K562 (cell line): ENCODE results near the gene ARAP1. TPM values are rescaled to one million over a fixed set of nuclear protein-coding genes. Genes with fewer than 3 reads are reported as not detected.

Experiments used
- BCOR ChIP-seq: fragments of 450-650 bp; IDR thresholded peaks from 2 replicates; pipeline ENCODE4 v1.6.1; 2016
- EHMT2 ChIP-seq: fragments of 450-650 bp; IDR thresholded peaks from 2 replicates; pipeline ENCODE4 v1.6.1; 2018; ENCODE audit warnings: antibody characterized with exemption
- HLTF ChIP-seq: fragments of 450-650 bp; IDR thresholded peaks from 2 replicates; pipeline ENCODE4 v1.6.1; 2016
- MCM3 ChIP-seq: fragments of 450-650 bp; IDR thresholded peaks from 2 replicates; pipeline ENCODE4 v1.6.1; 2016
- RAD21 ChIP-seq, 2 experiments: fragments of 250-450 bp in 1 of 2; fragments of 450-650 bp in 1 of 2; sonication (Bioruptor Pico) in 1 of 2; formaldehyde crosslinking in 1 of 2; IDR thresholded peaks in 1 of 2; conservative IDR thresholded peaks in 1 of 2; 2 replicates each; pipeline versions ENCODE4 v1.4.0 to v1.8.0; 2020 to 2022; ENCODE audit warnings: mild to moderate bottlenecking in 2 of 2, moderate library complexity in 1 of 2
- RBM22 ChIP-seq: fragments of 200-400 bp; formaldehyde crosslinking; IDR thresholded peaks from 2 replicates; pipeline ENCODE4 v1.6.1; 2018; ENCODE audit warnings: low read length, low read depth; ENCODE audit not compliant: poor library complexity, severe bottlenecking
- SMARCE1 ChIP-seq: fragments of 450-650 bp; IDR thresholded peaks from 2 replicates; pipeline ENCODE4 v1.7.1; 2016; ENCODE audit warnings: mild to moderate bottlenecking
- TAL1 ChIP-seq: fragments of 450-650 bp; IDR thresholded peaks from 2 replicates; pipeline ENCODE4 v1.6.1; 2016; ENCODE audit warnings: mild to moderate bottlenecking
- TARDBP ChIP-seq: fragments of 450-650 bp; IDR thresholded peaks from 2 replicates; pipeline ENCODE4 v1.6.1; 2016
- ZNF121 ChIP-seq: sonication (generic); formaldehyde crosslinking; conservative IDR thresholded peaks from 2 replicates; pipeline ENCODE4 v1.8.0; 2022; ENCODE audit warnings: missing genetic modification reagents
- ZNF24 ChIP-seq: fragments of 450-650 bp; IDR thresholded peaks from 2 replicates; pipeline ENCODE4 v1.6.1; 2016
- ZNF766 ChIP-seq: fragments of 200-800 bp; sonication (Bioruptor generic); conservative IDR thresholded peaks from 2 replicates; pipeline ENCODE4 v1.6.1; 2016; ENCODE audit warnings: missing genetic modification characterization, missing compliant biosample characterization
- polyA plus RNA-seq, 8 experiments: library from polyadenylated mRNA; depleted of rRNA in 4 of 8; stranded (reverse) in 5 of 8; unstranded in 3 of 8; fragments of >200 nt; fragmentation: Nextera tagmentation in 2 of 8; fragmentation: Illumina TruSeq in 1 of 8; extraction: Ambion mirVana in 2 of 8; extraction: Trizol in 1 of 8; gene quantifications; 2 replicates each; pipeline versions ENCODE4 v1.2.1 to v1.2.3, GENCODE V29; 2011 to 2014; ENCODE audit warnings: inconsistent platforms in 1 of 8, missing spikeins in 1 of 8
- total RNA-seq, 7 experiments: library from RNA; depleted of rRNA in 6 of 7; stranded (reverse); fragments of >200 nt in 6 of 7; fragmentation: Illumina TruSeq in 2 of 7; extraction: Trizol in 2 of 7; gene quantifications; 2 replicates each; pipeline versions ENCODE4 v1.2.1 to v1.2.3, GENCODE V29; 2011 to 2021; ENCODE audit warnings: low replicate concordance in 1 of 7
- TF ChIP-seq, protein P1 (sequence below): fragments of 250-450 bp; sonication (Bioruptor Pico); IDR thresholded peaks from 2 replicates; pipeline ENCODE4 v1.5.0; 2021
- TF ChIP-seq, protein P2 (sequence below): IDR thresholded peaks from 2 replicates; pipeline ENCODE4 v1.6.1; 2011; ENCODE audit not compliant: insufficient read length; ENCODE audit errors: extremely low read depth
- TF ChIP-seq, protein P3 (sequence below): fragments of 450-650 bp; IDR thresholded peaks from 2 replicates; pipeline ENCODE4 v1.6.1; 2018; ENCODE audit not compliant: partially characterized antibody
- TF ChIP-seq, protein P4 (sequence below): sonication (generic); formaldehyde crosslinking; IDR thresholded peaks from 2 replicates; pipeline ENCODE4 v1.9.0; 2022; ENCODE audit warnings: mild to moderate bottlenecking, missing genetic modification reagents
- TF ChIP-seq, protein P5 (sequence below): fragments of 450-650 bp; IDR thresholded peaks from 2 replicates; pipeline ENCODE4 v1.6.1; 2016; ENCODE audit warnings: antibody characterized with exemption

The ARAP1 gene
- total and polyA plus RNA-seq, 9 of the 15 experiments (the other 6 are each of a cell fraction or from before 2014, with no cell fraction given), result 0.23 to 67.0 (median 24.6) TPM

DNA sequence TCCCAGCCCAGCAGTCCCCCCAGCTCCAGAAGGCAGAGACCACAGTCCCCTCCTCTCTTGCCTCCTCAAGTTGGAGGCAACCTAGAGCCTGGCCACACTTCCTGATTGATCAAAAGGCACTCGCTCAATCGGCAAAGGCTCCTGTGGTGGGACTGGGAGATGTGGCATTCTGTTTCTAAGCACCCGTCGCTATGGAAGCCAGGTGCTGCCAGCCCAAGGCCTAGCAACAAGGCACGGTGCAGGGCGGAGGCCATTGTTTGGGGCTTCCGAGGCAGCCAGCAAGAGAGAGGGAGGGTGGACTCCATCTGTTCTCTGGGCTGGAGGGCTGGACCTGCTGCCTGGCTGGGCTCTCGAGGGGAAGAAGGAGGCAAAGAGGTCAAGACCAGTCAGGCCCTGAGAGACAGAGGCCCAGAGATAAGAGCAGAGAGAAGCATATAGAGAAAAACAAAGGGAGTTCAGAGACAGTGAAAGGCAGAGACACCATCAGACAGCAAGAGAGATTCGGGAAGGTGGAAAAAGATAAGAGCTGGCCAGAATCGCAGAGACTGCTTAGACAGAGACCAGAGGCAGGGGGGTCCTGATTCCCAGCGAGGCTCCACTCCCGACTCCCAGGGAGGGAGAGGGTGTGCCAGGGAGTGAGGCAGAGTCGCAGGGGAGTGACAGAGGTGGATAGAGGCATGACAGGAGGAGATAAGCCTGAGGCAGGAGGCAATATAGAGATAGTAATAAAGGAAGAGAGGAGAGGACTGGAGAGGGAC, 99.2 kb downstream of the ARAP1 start (continued):
- no peak for TF ChIP-seq ZNF24
- TF ChIP-seq BCOR, result peak; percentile 67
- peak; percentile 57; the same call in 1 of the 2 replicates for TF ChIP-seq SMARCE1
- TF ChIP-seq, protein P1, sequence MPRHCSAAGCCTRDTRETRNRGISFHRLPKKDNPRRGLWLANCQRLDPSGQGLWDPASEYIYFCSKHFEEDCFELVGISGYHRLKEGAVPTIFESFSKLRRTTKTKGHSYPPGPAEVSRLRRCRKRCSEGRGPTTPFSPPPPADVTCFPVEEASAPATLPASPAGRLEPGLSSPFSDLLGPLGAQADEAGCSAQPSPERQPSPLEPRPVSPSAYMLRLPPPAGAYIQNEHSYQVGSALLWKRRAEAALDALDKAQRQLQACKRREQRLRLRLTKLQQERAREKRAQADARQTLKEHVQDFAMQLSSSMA, result no peak
- TF ChIP-seq, protein P2, sequence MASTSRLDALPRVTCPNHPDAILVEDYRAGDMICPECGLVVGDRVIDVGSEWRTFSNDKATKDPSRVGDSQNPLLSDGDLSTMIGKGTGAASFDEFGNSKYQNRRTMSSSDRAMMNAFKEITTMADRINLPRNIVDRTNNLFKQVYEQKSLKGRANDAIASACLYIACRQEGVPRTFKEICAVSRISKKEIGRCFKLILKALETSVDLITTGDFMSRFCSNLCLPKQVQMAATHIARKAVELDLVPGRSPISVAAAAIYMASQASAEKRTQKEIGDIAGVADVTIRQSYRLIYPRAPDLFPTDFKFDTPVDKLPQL, result no peak
- TF ChIP-seq, protein P3, sequence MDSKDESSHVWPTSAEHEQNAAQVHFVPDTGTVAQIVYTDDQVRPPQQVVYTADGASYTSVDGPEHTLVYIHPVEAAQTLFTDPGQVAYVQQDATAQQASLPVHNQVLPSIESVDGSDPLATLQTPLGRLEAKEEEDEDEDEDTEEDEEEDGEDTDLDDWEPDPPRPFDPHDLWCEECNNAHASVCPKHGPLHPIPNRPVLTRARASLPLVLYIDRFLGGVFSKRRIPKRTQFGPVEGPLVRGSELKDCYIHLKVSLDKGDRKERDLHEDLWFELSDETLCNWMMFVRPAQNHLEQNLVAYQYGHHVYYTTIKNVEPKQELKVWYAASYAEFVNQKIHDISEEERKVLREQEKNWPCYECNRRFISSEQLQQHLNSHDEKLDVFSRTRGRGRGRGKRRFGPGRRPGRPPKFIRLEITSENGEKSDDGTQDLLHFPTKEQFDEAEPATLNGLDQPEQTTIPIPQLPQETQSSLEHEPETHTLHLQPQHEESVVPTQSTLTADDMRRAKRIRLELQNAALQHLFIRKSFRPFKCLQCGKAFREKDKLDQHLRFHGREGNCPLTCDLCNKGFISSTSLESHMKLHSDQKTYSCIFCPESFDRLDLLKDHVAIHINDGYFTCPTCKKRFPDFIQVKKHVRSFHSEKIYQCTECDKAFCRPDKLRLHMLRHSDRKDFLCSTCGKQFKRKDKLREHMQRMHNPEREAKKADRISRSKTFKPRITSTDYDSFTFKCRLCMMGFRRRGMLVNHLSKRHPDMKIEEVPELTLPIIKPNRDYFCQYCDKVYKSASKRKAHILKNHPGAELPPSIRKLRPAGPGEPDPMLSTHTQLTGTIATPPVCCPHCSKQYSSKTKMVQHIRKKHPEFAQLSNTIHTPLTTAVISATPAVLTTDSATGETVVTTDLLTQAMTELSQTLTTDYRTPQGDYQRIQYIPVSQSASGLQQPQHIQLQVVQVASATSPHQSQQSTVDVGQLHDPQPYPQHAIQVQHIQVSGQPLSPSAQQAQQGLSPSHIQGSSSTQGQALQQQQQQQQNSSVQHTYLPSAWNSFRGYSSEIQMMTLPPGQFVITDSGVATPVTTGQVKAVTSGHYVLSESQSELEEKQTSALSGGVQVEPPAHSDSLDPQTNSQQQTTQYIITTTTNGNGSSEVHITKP, result no peak
- no peak for TF ChIP-seq EHMT2
- TF ChIP-seq TARDBP, result no peak
- TF ChIP-seq, protein P4, sequence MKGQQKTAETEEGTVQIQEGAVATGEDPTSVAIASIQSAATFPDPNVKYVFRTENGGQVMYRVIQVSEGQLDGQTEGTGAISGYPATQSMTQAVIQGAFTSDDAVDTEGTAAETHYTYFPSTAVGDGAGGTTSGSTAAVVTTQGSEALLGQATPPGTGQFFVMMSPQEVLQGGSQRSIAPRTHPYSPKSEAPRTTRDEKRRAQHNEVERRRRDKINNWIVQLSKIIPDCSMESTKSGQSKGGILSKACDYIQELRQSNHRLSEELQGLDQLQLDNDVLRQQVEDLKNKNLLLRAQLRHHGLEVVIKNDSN (CRISPR knock-in tag), result no peak
- no peak for TF ChIP-seq RBM22
- no peak for TF ChIP-seq ZNF121 (CRISPR knock-in tag)
- TF ChIP-seq ZNF766 (CRISPR knock-in tag), result no peak
- TF ChIP-seq HLTF, result peak; percentile 47; the same call in 1 of the 2 replicates
- no peak for TF ChIP-seq MCM3
- peak; percentile 82 for TF ChIP-seq TAL1
- no peak for TF ChIP-seq RAD21 (CRISPR knock-in tag; conservative IDR thresholded peaks at IDR 0.05 in 1 of 2, IDR thresholded peaks at IDR 0.05 in 1 of 2)
- TF ChIP-seq, protein P5, sequence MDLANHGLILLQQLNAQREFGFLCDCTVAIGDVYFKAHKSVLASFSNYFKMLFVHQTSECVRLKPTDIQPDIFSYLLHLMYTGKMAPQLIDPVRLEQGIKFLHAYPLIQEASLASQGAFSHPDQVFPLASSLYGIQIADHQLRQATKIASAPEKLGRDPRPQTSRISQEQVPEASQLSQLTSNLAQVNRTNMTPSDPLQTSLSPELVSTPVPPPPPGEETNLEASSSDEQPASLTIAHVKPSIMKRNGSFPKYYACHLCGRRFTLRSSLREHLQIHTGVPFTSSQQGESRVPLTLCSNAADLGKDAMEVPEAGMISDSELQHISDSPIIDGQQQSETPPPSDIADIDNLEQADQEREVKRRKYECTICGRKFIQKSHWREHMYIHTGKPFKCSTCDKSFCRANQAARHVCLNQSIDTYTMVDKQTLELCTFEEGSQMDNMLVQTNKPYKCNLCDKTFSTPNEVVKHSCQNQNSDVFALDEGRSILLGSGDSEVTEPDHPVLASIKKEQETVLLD, result peak; percentile 66; the same call in 1 of the 2 replicates
